Glutamatergic neuron (in vitro differentiated cells): ENCODE data around the gene PLA2G6. TPM values are rescaled to one million over a fixed set of nuclear protein-coding genes. Genes with fewer than 3 reads are reported as not detected.
A peak's percentile ranks its signal among the peaks of the same experiment; 100 is the strongest.

ENCODE experiments used
- DNase-seq: peaks from one replicate; pipeline ENCODE4 v3.0.0; 2022
- H3K27ac Mint-ChIP-seq: one replicate; pipeline ENCODE4 v1.8.0; 2020; ENCODE audit warnings: mild to moderate bottlenecking, mixed read lengths, inconsistent platforms; ENCODE audit not compliant: unreplicated experiment
- H3K27me3 Mint-ChIP-seq: one replicate; pipeline ENCODE4 v1.8.0; 2020; ENCODE audit warnings: mild to moderate bottlenecking, moderate library complexity, mixed read lengths, inconsistent platforms; ENCODE audit not compliant: unreplicated experiment
- H3K36me3 Mint-ChIP-seq: one replicate; pipeline ENCODE4 v1.8.0; 2020; ENCODE audit warnings: mild to moderate bottlenecking, mixed read lengths, inconsistent platforms; ENCODE audit not compliant: unreplicated experiment
- H3K4me1 Mint-ChIP-seq: one replicate; pipeline ENCODE4 v1.8.0; 2020; ENCODE audit warnings: mild to moderate bottlenecking, low read depth, mixed read lengths, inconsistent platforms; ENCODE audit not compliant: unreplicated experiment
- H3K4me3 Mint-ChIP-seq: one replicate; pipeline ENCODE4 v1.8.0; 2020; ENCODE audit warnings: mild to moderate bottlenecking, mixed read lengths, inconsistent platforms; ENCODE audit not compliant: unreplicated experiment
- H3K9me3 Mint-ChIP-seq: one replicate; pipeline ENCODE4 v1.8.0; 2020; ENCODE audit warnings: mild to moderate bottlenecking, moderate library complexity, mixed read lengths, inconsistent platforms; ENCODE audit not compliant: unreplicated experiment
- CTCF ChIP-seq: fragments of 200-600 bp; sonication (generic); IDR thresholded peaks from one replicate; pipeline ENCODE4 v1.5.0; 2021; ENCODE audit not compliant: partially characterized antibody, unreplicated experiment
- total RNA-seq: library from RNA; stranded (reverse); fragmentation: NEBNext Ultra II Directional; extraction: Animal tissue kit (Norgen Biotek cat#: 25700); gene quantifications from one replicate; pipeline ENCODE4 v1.2.1, GENCODE V29; 2021; ENCODE audit not compliant: unreplicated experiment

Gene PLA2G6
- total RNA-seq, 1 donor from 2014 or later: 42.2 TPM

- Mint-ChIP-seq H3K4me3 (peak overlapping the region; percentile 57), H3K27ac (peak overlapping the region; percentile 66), H3K27me3 (peaks cover 4% of the 10 kb centered on the region), H3K36me3 (no peaks in the 10 kb centered on the region), H3K9me3 (peaks cover 5% of the 10 kb centered on the region), H3K4me1 (peaks cover 5% of the 10 kb centered on the region)
- TF ChIP-seq CTCF: peak; percentile 87
- DNase-seq: peak; percentile 96
These were observed 66.9 kb downstream of the PLA2G6 start for GRCh38 chr22:38114484-38115398.

- no peak overlapping the region for H3K4me3 Mint-ChIP-seq
- TF ChIP-seq CTCF: no peak
- H3K27me3 Mint-ChIP-seq: peaks cover 9% of the 10 kb centered on the region
- H3K9me3 Mint-ChIP-seq: peaks cover 7% of the 10 kb centered on the region
- DNase-seq: no peak
- no peak overlapping the region for H3K27ac Mint-ChIP-seq
- no peaks in the 10 kb centered on the region for H3K36me3 Mint-ChIP-seq
- H3K4me1 Mint-ChIP-seq: peaks cover 8% of the 10 kb centered on the region
These were observed 69.2 kb downstream of the PLA2G6 start for GRCh38 chr22:38112381-38112780.

- no peak overlapping the region for H3K4me3 Mint-ChIP-seq
- DNase-seq: no peak
- peaks cover 8% of the 10 kb centered on the region for H3K4me1 Mint-ChIP-seq
- peaks cover 7% of the 10 kb centered on the region for H3K9me3 Mint-ChIP-seq
- no peak overlapping the region for H3K27ac Mint-ChIP-seq
- no peaks in the 10 kb centered on the region for H3K36me3 Mint-ChIP-seq
- no peak for TF ChIP-seq CTCF
- H3K27me3 Mint-ChIP-seq: peaks cover 9% of the 10 kb centered on the region
These were observed 69.7 kb downstream of the PLA2G6 start for GRCh38 chr22:38111925-38112355.

GRCh38 chr22:38110863-38111852 lies 70.5 kb downstream of the PLA2G6 start:
- no peak overlapping the region for H3K4me3 Mint-ChIP-seq
- H3K9me3 Mint-ChIP-seq: peaks cover 5% of the 10 kb centered on the region
- H3K36me3 Mint-ChIP-seq: no peaks in the 10 kb centered on the region
- no peak overlapping the region for H3K27ac Mint-ChIP-seq
- DNase-seq: no peak
- TF ChIP-seq CTCF: no peak
- peaks cover 8% of the 10 kb centered on the region for H3K4me1 Mint-ChIP-seq
- H3K27me3 Mint-ChIP-seq: peaks cover 9% of the 10 kb centered on the region
